Large intestine (tissue), 3 donors: ENCODE measurements around the gene ZBTB7A. TPM values are rescaled to one million over a fixed set of nuclear protein-coding genes. Genes with fewer than 3 reads are reported as not detected.

ENCODE experiments used
- DNase-seq, 2 donors: peaks; one replicate each; pipeline versions ENCODE4 v3.0.0 to v3.0.0-alpha.2; 2013
- H3K27ac ChIP-seq: one replicate; pipeline ENCODE4 v1.5.1; 2013; ENCODE audit warnings: low read length
- H3K27me3 ChIP-seq: 2 replicates; pipeline ENCODE4 v1.6.1; 2013; ENCODE audit warnings: low read length; ENCODE audit not compliant: control insufficient read depth, insufficient read depth
- H3K36me3 ChIP-seq: 2 replicates; pipeline ENCODE4 v1.6.1; 2013; ENCODE audit warnings: low read length; ENCODE audit not compliant: control insufficient read depth, insufficient read depth
- H3K4me1 ChIP-seq: one replicate; pipeline ENCODE4 v1.6.1; 2013; ENCODE audit warnings: low read length; ENCODE audit not compliant: control insufficient read depth, insufficient read depth
- H3K4me3 ChIP-seq: one replicate; pipeline ENCODE4 v1.5.1; 2013; ENCODE audit warnings: low read length
- H3K9me3 ChIP-seq: one replicate; pipeline ENCODE4 v1.6.1; 2013; ENCODE audit warnings: mild to moderate bottlenecking, low read depth, low read length, moderate library complexity; ENCODE audit not compliant: control insufficient read depth
- WGBS: methylation state at CpG from one replicate; pipeline ENCODE4 v1.1.5; 2013; ENCODE audit warnings: low lambda C conversion rate; ENCODE audit not compliant: insufficient coverage; 5-methylcytosine and 5-hydroxymethylcytosine counted together
- polyA plus RNA-seq: library from polyadenylated mRNA; unstranded; fragments of 120-200 nt; gene quantifications from one replicate; pipeline ENCODE4 v1.2.1, GENCODE V29; 2013

ZBTB7A gene
- polyA plus RNA-seq, 1 donor = 34.1 TPM

DNA sequence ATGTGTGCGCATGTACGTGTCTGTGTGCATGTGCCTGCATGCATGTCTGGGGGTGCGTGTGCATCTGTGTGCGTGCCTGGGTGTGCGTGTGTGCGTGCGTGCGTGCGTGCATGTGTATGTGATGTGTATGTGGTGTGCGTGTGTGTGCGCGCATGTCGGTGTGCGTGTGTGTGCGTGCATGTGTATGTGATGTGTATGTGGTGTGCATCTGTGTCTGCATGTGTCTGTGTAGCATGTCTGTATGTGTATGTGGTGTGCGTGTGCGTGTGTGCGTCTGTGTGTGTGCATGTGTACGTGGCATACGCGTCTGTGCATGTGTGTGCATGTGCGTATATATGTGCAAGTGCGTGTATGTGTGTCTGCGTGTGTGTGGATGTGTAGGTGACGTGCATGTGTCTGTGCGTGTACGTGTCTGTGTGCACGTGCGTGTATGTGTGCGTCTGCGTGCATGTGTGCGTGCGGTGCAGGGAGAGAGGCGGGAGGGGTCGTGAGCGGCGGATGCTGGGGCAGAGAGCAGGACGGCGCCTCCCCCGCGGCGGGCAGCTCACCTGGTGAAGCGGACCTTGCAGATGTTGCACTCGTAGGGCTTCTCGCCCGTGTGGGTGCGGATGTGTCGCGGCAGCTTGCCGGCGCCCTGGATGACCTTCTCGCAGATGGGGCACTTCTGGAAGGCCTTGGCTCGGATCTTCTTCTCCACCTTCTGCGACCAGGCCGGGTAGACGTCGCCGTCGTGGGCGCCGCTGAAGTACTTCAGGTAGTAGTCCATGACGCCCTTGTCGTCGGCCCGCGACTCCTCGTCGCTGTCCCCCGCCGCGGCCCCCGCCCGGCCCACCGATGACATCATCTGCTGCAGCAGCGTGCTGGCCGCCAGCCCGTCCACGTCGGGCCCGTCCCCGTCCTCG is 13.0 kb downstream of the ZBTB7A start:
- Histone ChIP-seq H3K9me3 (peaks cover 14% of the 10 kb centered on the region), H3K4me1 (peaks cover 41% of the 10 kb centered on the region), H3K27ac (peak overlapping the region; percentile 85), H3K27me3 (no peaks in the 10 kb centered on the region), H3K4me3 (no peak overlapping the region), H3K36me3 (peaks cover 66% of the 10 kb centered on the region)
- DNase-seq = no peak
- WGBS = no CpG with 5 or more reads among the region's 82 CpGs

DNA sequence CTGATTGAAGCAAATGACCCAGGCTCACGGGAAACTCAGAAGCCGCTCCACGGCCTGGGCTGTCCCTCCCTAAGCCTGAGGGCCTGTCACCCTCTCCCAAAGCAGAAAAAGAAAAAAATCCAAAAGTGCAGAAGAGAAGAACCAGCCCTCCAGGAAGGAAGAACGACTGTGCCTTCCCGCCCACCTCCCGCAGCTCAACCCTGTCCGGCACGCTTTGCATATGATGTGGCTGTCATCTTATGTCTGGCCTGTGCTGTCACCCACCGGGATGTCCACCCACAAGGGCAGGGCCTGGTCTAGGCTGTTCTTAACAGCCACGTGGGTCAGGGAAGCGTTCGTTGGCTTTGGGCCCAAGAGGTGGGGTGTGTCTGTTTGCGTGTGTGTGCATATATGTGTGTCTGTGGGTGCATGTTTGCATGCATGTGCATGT is 13.7 kb downstream of the ZBTB7A start:
- DNase-seq = no peak
- H3K27me3 ChIP-seq = no peaks in the 10 kb centered on the region
- peak overlapping the region; percentile 16 for H3K4me3 ChIP-seq
- H3K27ac ChIP-seq = peak overlapping the region; percentile 85
- peaks cover 35% of the 10 kb centered on the region for H3K4me1 ChIP-seq
- H3K9me3 ChIP-seq = peaks cover 12% of the 10 kb centered on the region
- H3K36me3 ChIP-seq = peaks cover 71% of the 10 kb centered on the region
- 0% methylated on average over 1 of the region's 13 CpGs for WGBS

DNA sequence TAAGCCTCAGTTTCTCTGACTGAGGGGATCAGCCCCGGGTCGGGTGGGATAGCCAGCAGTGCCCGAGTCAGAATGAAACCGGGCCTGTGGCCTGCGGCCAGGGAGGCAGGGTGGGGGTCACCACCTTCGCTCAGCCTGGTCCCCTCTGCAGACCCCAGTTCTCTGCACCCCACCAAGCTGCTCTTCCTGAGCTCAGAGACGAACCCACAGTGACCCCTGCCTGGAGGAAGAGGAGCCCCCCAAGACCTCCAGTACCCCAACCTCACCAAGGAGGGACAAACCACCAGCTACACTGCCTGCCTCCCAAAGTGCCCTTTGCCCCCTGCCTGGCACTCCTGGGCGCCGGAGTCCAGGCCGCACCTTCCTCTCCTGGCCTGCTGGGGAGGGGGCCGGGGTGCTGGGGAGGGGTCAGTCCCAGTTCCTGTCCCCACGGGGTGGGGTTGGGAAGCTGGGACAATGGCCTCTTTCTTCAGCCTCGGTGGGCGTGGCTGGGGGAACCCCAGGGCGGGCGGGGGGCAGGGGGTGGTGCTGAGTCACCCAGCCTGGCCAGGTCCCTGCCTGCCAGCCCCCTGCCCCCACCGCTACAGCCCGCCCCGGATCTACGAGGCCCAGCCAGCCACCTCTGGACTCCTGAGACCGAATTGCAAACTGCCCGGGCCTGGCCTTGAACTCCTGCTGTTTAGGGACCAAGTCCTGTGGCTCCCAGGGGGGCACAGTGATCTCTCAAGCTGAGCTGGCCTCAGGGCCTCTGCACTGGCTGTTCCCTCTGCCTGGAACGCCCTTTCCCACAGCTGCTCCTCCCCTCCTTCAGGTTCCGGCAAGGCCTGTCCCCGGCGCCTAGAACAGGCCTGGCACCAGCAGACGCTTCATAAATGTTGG is 14.3 kb downstream of the ZBTB7A start:
- peak; percentile 92 to 95 for DNase-seq
- Histone ChIP-seq H3K27me3 (no peaks in the 10 kb centered on the region), H3K4me1 (peaks cover 30% of the 10 kb centered on the region), H3K27ac (peak overlapping the region; percentile 96), H3K9me3 (peaks cover 12% of the 10 kb centered on the region), H3K36me3 (peaks cover 71% of the 10 kb centered on the region), H3K4me3 (peak overlapping the region; percentile 35)
- WGBS = no CpG with 5 or more reads among the region's 27 CpGs

DNA sequence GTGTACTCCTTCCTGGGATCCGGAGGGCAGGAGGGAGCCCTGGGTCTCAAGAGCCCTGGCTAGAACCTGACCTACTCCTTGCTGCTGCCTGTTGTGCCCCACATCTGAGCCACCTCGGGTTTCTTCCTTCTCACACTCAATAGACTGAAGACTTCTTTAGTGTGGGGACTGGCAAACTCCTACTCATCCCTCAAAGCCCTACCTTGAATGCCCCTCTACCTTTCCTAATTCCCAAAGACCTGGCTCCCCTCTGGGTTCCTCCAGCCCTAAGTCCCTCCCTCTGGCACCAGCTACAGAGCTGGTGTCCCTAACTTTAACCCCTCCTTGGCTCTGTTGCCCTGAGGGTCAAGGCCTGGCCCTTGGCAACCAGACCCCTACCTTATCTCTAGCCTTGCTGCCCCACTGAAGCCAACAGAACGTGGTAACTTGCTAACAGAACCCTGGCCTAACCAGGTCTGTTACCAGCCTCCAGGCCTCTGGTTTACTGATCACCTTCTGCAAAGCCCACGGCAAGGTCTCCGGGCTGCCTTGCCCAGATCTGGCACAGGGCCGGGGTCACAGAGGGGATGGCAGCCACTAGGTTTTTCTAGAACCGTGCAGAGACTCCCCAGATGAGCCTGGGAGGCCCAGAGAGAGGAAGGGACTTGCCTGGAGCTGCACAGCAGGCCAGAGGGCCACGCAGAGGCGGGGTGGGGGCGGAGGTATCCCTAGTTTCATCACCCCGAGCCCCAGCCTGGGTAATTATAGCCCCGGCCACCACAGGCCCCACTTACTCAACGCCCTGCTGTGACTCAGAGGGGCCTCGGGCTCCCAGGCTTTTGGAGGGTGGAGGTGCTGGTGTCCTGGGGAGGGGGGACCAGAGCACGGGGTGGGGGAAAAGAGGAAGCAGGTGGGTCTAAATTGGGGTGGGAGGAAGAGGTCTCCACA is 15.3 kb downstream of the ZBTB7A start:
- Histone ChIP-seq H3K4me1 (peaks cover 30% of the 10 kb centered on the region), H3K27ac (peak overlapping the region; percentile 96), H3K36me3 (peaks cover 75% of the 10 kb centered on the region), H3K9me3 (peaks cover 14% of the 10 kb centered on the region), H3K27me3 (no peaks in the 10 kb centered on the region), H3K4me3 (peak overlapping the region; percentile 35)
- peak; percentile 75 to 86 for DNase-seq
- no CpG with 5 or more reads among the region's 15 CpGs for WGBS

DNA sequence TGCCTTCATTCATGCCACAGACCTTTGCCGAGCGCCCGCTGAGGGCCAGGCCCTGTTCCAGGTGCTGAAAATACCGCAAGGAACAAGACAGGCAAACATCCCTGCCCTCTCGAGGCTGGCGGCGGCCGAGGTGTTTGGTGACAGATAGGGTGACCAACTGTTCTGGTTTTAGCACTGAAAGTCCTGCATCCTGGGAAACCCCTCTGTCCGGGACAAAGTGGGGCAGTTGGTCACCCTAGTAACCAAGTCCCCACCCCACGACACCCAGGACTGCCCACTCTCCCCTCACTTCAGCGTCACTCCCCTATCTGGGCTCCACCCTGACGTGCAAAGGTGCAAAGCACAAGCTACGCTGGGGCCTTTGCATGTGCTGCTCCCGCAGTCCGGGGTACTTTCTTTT is 17.3 kb downstream of the ZBTB7A start:
- no peaks in the 10 kb centered on the region for H3K27me3 ChIP-seq

DNA sequence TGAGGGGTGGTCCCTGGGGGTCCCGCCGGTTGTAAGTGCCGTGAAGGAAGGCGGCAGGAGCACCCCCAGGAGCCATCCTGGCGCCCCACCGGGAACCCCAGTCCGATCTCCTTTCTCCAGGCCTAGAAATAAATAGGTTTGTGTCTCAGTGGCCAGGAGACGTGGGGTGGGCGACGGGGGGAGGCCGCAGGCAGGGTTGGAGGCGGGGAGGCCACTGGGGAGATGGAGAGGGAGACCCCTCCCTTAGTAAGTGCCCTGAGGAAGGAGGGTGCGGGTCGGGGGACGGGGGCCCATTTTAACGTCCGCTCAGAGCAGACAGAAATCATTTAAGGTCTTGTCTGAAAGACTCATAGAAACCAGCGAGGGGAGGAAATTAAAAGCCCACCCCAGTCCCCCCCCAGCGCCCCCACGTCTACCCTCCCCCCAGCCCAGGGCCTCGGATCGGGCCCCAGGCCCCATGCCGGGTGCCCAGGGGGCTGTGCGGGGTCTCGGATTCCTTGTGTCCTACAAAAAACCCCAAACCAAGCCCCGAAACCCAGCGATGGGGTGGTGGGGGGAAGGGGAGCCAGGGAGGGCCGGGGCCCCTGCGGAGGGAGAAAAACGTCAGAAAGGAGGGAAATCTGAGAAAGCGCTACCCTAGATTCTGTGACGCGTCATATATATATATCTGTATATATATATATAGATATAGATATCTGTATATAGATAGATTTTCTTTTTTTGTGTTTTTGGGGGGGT is 19.6 kb downstream of the ZBTB7A start:
- Histone ChIP-seq H3K4me3 (no peak overlapping the region), H3K4me1 (peaks cover 27% of the 10 kb centered on the region), H3K27ac (no peak overlapping the region), H3K27me3 (no peaks in the 10 kb centered on the region), H3K9me3 (peaks cover 2% of the 10 kb centered on the region), H3K36me3 (peaks cover 63% of the 10 kb centered on the region)
- no CpG with 5 or more reads among the region's 33 CpGs for WGBS
- DNase-seq = no peak

More for the DNA sequence above, 17.3 kb downstream of the ZBTB7A start:
- H3K4me3 ChIP-seq = no peak overlapping the region
- H3K27ac ChIP-seq = no peak overlapping the region
- no peak for DNase-seq
- H3K4me1 ChIP-seq = peaks cover 30% of the 10 kb centered on the region
- H3K9me3 ChIP-seq = peaks cover 6% of the 10 kb centered on the region
- no CpG with 5 or more reads among the region's 15 CpGs for WGBS
- peaks cover 76% of the 10 kb centered on the region for H3K36me3 ChIP-seq

DNA sequence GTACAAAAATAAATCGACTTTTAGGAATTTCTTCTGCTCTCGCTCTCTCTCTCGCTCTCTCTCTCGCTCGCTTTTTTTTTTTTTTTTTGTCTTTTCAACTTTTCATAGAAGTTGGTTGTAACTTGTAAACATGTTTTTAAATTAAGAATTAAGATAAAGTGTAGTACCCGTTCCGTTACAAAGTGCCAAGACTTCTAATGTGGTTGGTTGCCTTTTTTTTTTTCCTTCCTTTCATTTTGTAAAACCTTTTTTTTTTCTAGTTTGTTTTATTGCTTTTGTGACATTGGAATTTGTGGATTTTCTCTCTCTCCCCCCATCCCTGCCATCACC is 20.4 kb downstream of the ZBTB7A start:
- no peaks in the 10 kb centered on the region for H3K27me3 ChIP-seq
- H3K27ac ChIP-seq = no peak overlapping the region
- no peak overlapping the region for H3K4me3 ChIP-seq
- H3K36me3 ChIP-seq = peaks cover 56% of the 10 kb centered on the region
- DNase-seq = no peak
- 85% methylated on average over 7 of the region's 7 CpGs for WGBS
- peaks cover 2% of the 10 kb centered on the region for H3K9me3 ChIP-seq
- peaks cover 19% of the 10 kb centered on the region for H3K4me1 ChIP-seq

DNA sequence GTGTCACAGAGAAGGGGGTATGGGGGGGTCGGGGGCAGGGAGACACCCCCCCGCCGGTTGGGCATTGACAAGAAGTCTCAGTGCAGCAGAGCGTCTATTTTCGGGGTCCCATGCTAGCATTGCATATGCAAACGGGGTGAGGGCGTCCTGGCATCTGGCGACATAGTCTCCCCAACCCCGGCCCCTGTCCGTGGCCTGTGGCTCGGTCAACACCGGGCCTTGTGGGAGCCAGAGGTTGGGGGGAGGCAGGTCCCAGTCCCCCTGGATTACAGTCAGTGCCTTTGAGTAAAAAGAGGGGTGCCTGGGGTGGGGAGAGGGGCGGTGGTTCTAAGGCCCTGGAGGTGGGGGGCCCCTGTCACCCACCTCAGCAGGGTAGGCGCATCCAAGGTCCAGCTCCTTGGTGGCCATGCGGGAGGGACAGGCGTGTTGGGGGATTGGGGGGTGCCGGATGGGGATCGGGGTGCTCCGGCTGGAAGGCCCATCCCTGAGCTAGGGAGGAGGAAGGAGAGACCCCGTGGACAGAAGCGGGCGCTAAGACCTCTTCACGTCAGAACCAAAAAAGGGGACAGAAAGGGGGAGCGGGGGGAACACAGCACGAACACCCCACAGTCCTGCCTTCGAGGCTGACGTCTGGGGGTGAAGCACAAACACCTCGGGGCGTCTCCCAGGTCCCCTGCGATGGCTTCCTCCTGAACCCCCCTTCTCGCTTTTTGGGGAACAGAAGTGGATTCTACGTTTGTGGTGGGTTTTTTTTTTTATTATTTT is 20.9 kb downstream of the ZBTB7A start:
- peaks cover 54% of the 10 kb centered on the region for H3K36me3 ChIP-seq
- H3K4me3 ChIP-seq = no peak overlapping the region
- no peak overlapping the region for H3K27ac ChIP-seq
- H3K27me3 ChIP-seq = no peaks in the 10 kb centered on the region
- WGBS = 40% methylated on average over 1 of the region's 32 CpGs
- H3K9me3 ChIP-seq = peaks cover 2% of the 10 kb centered on the region
- peaks cover 16% of the 10 kb centered on the region for H3K4me1 ChIP-seq
- no peak for DNase-seq

DNA sequence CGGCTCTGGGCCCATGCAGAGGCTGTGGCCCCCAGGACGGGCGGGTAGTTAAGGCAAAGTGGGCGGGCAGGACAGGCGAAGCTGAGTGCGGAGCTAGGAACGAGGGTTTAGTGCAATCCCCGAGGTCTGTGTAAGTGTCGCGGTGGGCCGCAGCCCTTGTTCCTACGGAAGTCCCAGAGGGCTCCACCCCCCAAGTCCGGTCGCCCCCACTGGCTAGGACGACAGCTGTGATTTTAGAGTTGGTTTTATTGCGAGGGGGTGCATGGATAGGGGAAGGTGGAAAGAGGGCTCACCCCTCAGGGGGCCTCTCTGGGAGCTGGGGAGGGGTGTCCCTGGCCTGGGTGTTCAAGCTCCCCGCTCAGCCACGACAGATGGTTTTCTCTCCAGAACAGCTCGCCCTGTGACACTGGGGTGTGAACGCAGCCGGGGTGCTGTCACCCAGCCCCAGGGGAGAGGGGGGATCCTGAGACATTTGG is 21.7 kb downstream of the ZBTB7A start:
- DNase-seq = no peak
- Histone ChIP-seq H3K9me3 (peaks cover 2% of the 10 kb centered on the region), H3K27ac (no peak overlapping the region), H3K4me3 (no peak overlapping the region), H3K4me1 (peaks cover 13% of the 10 kb centered on the region), H3K27me3 (no peaks in the 10 kb centered on the region), H3K36me3 (peaks cover 49% of the 10 kb centered on the region)
- no CpG with 5 or more reads among the region's 21 CpGs for WGBS
